ENCODE results near the gene PCP2. TPM values are rescaled to one million over a fixed set of nuclear protein-coding genes. Genes with fewer than 3 reads are reported as not detected.
A peak's percentile ranks its signal among the peaks of the same experiment; 100 is the strongest.

PCP2 gene
- total RNA-seq, 1 donor from 2014 or later: 1.5 TPM

DNA sequence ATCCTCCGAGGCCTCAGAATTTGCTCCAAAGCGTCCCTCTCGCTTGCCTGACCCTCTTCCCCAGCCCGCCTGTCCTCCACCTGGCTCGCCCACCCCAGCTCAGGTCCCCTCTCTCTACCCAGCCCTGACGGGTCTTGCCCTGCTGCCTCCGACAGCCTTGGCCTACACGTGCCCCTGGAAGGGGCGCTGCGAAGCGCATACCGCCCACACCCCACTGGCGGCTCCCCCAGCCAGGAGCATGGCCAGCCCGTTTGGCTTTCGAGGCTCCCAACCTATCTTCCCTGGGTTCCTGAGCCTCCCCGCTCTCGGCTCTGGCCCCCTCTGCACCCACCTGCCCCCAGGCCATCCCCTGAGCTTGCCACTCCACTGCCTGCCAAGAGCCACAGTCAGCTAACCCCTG is 8.7 kb downstream of the PCP2 start:
- H3K27ac Mint-ChIP-seq: no peak overlapping the region
- peaks cover 42% of the 10 kb centered on the region for H3K36me3 Mint-ChIP-seq (ENCODE audit: low read depth)
- no peak overlapping the region for H3K4me3 Mint-ChIP-seq
- no peaks in the 10 kb centered on the region for H3K9me3 Mint-ChIP-seq
- peaks cover 20% of the 10 kb centered on the region for H3K4me1 Mint-ChIP-seq
- intact Hi-C loops (cut with micrococcal nuclease): loop anchor here (5.0 kb wide), 1 partner anchor 888 kb away; the partner anchor contains the start of genes GPR108 and TRIP10
- no peak for DNase-seq
- H3K27me3 Mint-ChIP-seq: no peaks in the 10 kb centered on the region

DNA sequence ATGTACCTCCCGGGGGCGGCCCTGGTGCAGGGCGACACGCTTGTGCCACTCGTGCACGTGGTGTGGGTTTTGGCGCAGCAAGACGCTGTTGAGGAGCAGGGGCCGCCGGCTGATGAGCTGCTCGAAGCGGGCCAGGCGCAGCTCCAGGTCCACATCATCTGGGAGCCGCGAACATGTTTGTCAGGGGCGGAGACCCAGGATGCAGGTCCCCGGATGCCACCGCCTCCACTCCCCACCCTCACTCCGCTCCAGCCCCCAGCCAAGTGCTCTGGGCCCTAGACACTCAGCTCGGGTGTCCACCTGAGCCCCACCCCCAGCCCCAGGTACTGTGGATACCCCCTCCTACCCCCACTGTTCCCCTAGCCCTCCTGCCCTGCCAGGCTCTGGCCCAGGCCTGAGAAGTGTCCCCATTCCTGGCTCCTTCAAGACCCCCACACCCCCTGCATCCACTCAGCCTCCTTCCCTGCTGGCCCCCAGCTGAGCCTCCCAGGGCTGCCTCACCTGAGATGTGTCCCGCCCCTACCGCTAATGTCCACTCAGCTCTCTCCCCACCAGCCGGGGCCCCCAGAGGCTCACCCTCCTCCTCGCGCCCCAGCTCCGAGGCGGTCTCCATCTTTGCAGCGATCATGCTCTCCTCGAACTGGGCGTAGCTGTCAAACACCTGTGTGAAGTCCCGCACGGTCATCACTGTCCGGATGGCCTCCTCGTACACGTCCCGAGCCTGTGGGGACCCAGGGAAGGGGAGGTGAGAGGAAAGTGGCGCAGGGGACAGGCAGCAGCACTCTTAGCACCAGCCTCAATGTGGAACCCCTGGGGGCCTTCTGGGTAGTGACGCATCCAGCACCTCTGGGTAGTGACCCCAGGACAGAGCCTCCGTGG is 9.6 kb downstream of the PCP2 start:
- H3K27me3 Mint-ChIP-seq: no peaks in the 10 kb centered on the region
- H3K4me1 Mint-ChIP-seq: peaks cover 12% of the 10 kb centered on the region
- H3K27ac Mint-ChIP-seq: no peak overlapping the region
- no peak overlapping the region for H3K4me3 Mint-ChIP-seq
- H3K36me3 Mint-ChIP-seq (ENCODE audit: low read depth): peaks cover 36% of the 10 kb centered on the region
- H3K9me3 Mint-ChIP-seq: no peaks in the 10 kb centered on the region
- intact Hi-C loops (cut with micrococcal nuclease): no loop called here
- no peak for DNase-seq

DNA sequence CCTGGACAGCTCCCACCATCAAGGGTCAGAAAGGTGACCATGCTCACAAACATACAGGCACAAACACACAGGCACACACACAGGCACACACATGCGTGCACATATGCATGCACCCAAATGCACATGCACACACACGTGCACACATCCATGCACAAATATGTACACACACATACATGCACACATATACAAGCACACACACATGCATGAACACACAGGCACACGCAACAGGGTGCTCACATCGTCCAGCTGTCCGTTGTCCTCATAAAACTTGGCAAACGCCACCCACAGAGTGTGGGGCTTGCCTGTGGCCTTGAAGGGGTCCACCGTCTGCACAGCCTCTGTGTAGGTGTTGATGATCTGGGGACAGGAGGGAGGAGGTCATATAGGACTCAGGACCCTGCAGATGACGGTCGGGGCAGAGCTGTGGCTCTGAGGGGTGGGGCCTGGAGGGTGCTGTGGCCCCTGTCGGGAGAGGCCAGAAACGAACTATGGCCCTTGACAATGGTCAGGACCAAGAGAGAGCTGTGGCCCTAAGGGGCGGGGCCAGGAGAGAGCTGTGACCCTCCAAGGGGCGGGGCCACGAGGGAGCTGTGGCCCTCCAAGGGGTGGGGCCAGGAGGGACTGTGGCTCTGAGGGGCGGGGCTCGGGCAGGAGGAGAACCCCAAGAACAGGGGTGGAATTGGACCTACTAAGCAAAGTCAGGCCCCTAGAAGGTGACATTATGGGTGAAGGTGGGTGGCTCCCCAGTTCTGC is 10.4 kb downstream of the PCP2 start:
- H3K27ac Mint-ChIP-seq: no peak overlapping the region
- intact Hi-C loops (cut with micrococcal nuclease): no loop called here
- H3K27me3 Mint-ChIP-seq: no peaks in the 10 kb centered on the region
- no peaks in the 10 kb centered on the region for H3K9me3 Mint-ChIP-seq
- H3K4me1 Mint-ChIP-seq: peaks cover 4% of the 10 kb centered on the region
- H3K36me3 Mint-ChIP-seq (ENCODE audit: low read depth): peaks cover 39% of the 10 kb centered on the region
- no peak for DNase-seq
- H3K4me3 Mint-ChIP-seq: no peak overlapping the region

DNA sequence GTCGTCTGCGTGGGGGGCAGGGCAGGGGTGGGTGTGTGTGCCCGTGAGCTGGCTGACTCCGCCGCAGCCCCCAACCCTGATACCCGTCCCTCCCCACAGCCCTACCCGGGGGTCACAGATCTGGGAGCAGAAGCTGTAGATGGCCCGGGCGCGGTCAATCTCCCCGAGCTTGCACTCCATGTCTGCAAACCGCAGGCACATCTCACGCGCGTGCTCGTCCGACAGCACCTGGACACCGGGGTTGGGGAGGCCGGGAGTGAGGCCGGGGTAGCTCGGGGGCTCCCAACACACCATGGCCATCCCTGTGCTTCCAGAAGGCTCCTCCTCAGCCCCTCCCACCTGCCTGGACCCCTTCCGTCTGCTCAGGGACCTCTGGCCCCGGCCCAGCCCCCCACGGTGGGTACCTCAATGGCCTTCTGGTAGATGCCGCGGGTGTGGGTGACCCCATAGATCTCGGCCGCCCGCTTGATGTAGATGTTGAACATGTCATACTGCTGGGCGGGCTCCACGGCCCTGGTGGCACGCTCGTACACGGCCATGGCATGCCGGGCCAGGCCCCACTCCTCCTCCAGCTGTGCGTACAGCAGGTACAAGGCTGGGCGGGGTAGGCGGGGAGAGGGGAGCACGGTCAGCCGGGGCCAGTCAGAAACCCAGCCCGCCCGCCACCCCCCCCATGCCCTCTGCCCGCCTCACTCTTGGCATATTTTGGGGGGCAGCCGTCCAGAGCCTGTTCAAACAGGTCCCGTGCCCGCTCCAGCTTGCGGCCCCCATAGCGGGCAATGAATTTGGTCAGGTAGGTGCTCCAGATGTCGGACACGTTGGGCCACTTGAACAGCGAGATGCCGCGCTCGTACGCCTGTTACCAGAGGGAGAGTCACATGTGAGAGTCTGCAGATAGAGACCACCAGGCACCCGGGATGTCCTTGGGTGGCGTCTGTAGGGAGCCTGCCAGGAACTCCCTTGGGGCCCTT is 12.8 kb downstream of the PCP2 start:
- Mint-ChIP-seq H3K4me3 (no peak overlapping the region), H3K9me3 (no peaks in the 10 kb centered on the region), H3K27ac (no peak overlapping the region), H3K27me3 (no peaks in the 10 kb centered on the region), H3K36me3 (ENCODE audit: low read depth) (peaks cover 31% of the 10 kb centered on the region), H3K4me1 (no peaks in the 10 kb centered on the region)
- intact Hi-C loops (cut with micrococcal nuclease): no loop called here
- DNase-seq: no peak

DNA sequence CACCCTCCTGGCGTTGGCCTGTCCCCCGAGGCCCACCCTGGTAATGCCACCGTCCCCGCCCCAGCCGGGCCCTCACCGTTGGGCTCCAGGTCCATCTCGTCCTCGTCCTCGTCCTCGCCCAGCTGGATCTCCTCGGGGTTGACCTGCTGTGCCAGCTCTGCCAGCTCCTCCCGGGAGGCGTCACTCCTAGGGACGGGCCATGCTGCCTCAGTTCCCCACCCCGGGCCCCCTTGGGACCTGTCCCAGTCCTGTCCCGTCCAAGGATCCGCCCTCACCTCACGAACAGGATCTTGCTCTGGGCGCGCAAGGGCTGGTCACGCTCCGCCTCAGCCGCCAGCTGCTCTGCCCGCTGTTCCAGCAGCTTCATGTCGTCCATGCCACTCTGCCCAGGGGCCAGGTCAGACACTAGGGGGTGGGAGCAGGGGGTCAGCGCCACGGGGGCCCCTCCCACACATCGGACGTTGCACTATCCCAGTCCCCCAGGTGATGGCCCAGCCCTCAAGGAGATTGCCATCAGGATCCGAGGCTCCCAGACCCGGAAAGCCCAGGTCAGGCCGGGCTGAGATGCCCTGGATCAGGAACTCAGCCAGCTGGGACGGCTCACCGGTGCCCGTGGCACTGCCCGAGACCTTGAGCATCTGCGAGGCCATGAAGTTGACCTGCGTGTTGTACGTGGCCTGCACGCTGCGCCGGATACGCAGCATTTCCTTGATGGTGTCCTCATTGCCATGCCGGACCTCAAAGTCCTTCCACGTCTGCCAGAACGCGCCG is 13.7 kb downstream of the PCP2 start:
- intact Hi-C loops (cut with micrococcal nuclease): no loop called here
- H3K4me1 Mint-ChIP-seq: no peaks in the 10 kb centered on the region
- DNase-seq: no peak
- no peaks in the 10 kb centered on the region for H3K9me3 Mint-ChIP-seq
- no peaks in the 10 kb centered on the region for H3K27me3 Mint-ChIP-seq
- H3K4me3 Mint-ChIP-seq: no peak overlapping the region
- peaks cover 27% of the 10 kb centered on the region for H3K36me3 Mint-ChIP-seq (ENCODE audit: low read depth)
- H3K27ac Mint-ChIP-seq: no peak overlapping the region

- H3K27me3 Mint-ChIP-seq: no peaks in the 10 kb centered on the region
- H3K4me1 Mint-ChIP-seq: no peaks in the 10 kb centered on the region
- intact Hi-C loops (cut with micrococcal nuclease): no loop called here
- peaks cover 23% of the 10 kb centered on the region for H3K36me3 Mint-ChIP-seq (ENCODE audit: low read depth)
- no peak overlapping the region for H3K4me3 Mint-ChIP-seq
- DNase-seq: no peak
- peak overlapping the region; percentile 66 for H3K27ac Mint-ChIP-seq
- no peaks in the 10 kb centered on the region for H3K9me3 Mint-ChIP-seq
These were observed 14.6 kb downstream of the PCP2 start for GRCh38 chr19:7618771-7619510.

GRCh38 chr19:7618348-7618747 is 15.2 kb downstream of the PCP2 start:
- Mint-ChIP-seq H3K27ac (no peak overlapping the region), H3K9me3 (no peaks in the 10 kb centered on the region), H3K27me3 (no peaks in the 10 kb centered on the region), H3K36me3 (ENCODE audit: low read depth) (peaks cover 22% of the 10 kb centered on the region), H3K4me3 (no peak overlapping the region), H3K4me1 (no peaks in the 10 kb centered on the region)
- intact Hi-C loops (cut with micrococcal nuclease): no loop called here
- no peak for DNase-seq

DNA sequence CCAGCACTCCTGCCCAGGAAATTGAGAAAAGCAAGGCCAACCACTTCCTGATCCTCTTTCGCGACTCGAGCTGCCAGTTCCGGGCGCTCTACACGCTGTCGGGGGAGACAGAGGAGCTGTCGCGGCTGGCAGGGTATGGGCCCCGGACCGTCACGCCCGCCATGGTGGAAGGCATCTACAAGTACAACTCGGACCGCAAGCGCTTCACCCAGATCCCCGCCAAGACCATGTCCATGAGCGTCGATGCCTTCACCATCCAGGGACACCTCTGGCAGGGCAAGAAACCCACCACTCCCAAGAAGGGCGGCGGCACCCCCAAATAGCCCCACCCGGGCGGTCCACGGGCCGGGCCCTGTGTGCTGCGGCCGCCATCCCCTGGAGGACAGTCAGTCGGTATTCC is 15.8 kb downstream of the PCP2 start:
- Mint-ChIP-seq H3K9me3 (no peaks in the 10 kb centered on the region), H3K36me3 (ENCODE audit: low read depth) (peaks cover 16% of the 10 kb centered on the region), H3K4me1 (no peaks in the 10 kb centered on the region), H3K27me3 (no peaks in the 10 kb centered on the region), H3K27ac (no peak overlapping the region), H3K4me3 (no peak overlapping the region)
- DNase-seq: no peak
- intact Hi-C loops (cut with micrococcal nuclease): no loop called here

DNA sequence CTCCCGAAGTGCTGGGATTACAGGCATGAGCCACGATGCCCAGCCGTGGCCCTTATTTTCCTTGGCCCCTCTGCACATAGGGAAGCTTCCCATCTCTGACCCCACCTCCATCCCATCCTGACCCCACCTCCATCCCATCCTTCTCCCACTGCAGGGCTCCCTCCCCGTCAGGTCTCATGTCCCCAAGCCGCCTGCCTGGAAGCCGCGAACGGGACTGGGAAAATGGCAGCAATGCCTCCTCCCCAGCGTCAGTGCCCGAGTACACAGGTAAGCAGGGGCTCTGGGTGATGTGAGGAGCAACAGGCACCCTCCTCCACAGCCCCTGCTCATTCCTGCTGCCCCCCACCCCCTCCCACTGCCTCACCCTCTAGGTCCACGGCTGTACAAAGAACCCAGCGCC is 16.3 kb downstream of the PCP2 start:
- DNase-seq: no peak
- Mint-ChIP-seq H3K9me3 (no peaks in the 10 kb centered on the region), H3K4me3 (no peak overlapping the region), H3K27me3 (no peaks in the 10 kb centered on the region), H3K36me3 (ENCODE audit: low read depth) (peaks cover 15% of the 10 kb centered on the region), H3K4me1 (no peaks in the 10 kb centered on the region), H3K27ac (no peak overlapping the region)
- intact Hi-C loops (cut with micrococcal nuclease): no loop called here

DNA sequence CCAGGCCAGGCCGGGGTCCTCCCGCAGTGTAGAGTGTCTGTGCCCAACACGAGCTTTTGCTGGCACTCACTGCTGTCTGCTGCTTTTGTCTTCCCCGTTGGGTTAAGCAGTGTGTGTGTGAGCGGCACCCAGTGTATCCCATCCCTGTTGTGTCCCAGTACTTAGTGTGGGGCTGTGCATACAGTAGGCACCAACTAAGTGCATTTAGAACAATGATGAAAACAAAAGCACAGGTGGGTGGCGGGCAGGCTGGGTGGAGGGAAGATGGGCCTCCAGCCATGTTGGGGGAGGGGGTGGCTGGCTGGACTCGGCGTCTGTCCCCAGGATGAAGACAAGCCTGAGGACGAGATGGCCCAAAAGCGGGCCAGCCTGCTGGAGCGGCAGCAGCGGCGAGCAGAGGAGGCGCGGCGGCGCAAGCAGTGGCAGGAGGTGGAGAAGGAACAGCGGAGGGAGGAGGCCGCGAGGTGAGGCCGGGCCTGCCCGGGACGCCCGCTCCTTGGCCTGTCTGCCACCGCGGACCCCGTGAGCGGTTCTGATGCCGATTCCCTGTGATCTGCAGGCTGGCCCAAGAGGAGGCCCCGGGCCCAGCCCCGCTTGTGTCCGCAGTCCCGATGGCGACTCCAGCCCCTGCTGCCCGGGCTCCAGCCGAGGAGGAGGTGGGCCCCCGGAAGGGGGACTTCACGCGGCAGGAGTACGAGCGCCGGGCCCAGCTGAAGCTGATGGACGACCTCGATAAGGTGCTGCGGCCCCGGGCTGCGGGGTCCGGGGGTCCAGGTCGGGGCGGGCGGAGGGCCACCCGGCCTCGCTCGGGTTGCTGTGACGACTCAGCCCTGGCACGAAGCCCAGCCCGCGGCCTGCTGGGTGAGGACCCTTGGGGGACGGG is 18.4 kb downstream of the PCP2 start:
- Mint-ChIP-seq H3K4me1 (no peaks in the 10 kb centered on the region), H3K4me3 (no peak overlapping the region), H3K36me3 (ENCODE audit: low read depth) (peaks cover 6% of the 10 kb centered on the region), H3K27me3 (no peaks in the 10 kb centered on the region), H3K9me3 (no peaks in the 10 kb centered on the region), H3K27ac (no peak overlapping the region)
- intact Hi-C loops (cut with micrococcal nuclease): no loop called here
- DNase-seq: no peak

GRCh38 chr19:7612282-7613274 is 20.9 kb downstream of the PCP2 start:
- no peaks in the 10 kb centered on the region for H3K27me3 Mint-ChIP-seq
- intact Hi-C loops (cut with micrococcal nuclease): no loop called here
- no peak for DNase-seq
- H3K4me3 Mint-ChIP-seq: no peak overlapping the region
- no peaks in the 10 kb centered on the region for H3K4me1 Mint-ChIP-seq
- no peak overlapping the region for H3K27ac Mint-ChIP-seq
- no peaks in the 10 kb centered on the region for H3K36me3 Mint-ChIP-seq (ENCODE audit: low read depth)
- no peaks in the 10 kb centered on the region for H3K9me3 Mint-ChIP-seq

All from activated CD4-positive, alpha-beta T cell treated with anti-CD3 and anti-CD28 coated beads, Interleukin-2, amount 10 ng/mL, durations not matched to agents 24 days and 14 days (primary cell).